Epithelial cell of esophagus (primary cell): ENCODE data around the gene HPSE2.

Experiments
- DNase-seq: peaks from one replicate; pipeline ENCODE4 v3.0.0; 2010; ENCODE audit warnings: low read depth
- H3K4me3 ChIP-seq: 2 replicates; pipeline ENCODE4 v1.5.1; 2011; ENCODE audit warnings: mild to moderate bottlenecking, low read length, control low read depth
- TF ChIP-seq, protein P1 (sequence below): IDR thresholded peaks from 2 replicates; pipeline ENCODE4 v1.5.1; 2011; ENCODE audit warnings: low read depth, mild to moderate bottlenecking, low read length, control low read depth, inconsistent platforms; ENCODE audit not compliant: insufficient read depth; ENCODE audit errors: missing control alignments

Gene HPSE2

GRCh38 chr10:98533241-98533640 is 702.4 kb downstream of the HPSE2 start:
- no peak for DNase-seq
- TF ChIP-seq, protein P1, sequence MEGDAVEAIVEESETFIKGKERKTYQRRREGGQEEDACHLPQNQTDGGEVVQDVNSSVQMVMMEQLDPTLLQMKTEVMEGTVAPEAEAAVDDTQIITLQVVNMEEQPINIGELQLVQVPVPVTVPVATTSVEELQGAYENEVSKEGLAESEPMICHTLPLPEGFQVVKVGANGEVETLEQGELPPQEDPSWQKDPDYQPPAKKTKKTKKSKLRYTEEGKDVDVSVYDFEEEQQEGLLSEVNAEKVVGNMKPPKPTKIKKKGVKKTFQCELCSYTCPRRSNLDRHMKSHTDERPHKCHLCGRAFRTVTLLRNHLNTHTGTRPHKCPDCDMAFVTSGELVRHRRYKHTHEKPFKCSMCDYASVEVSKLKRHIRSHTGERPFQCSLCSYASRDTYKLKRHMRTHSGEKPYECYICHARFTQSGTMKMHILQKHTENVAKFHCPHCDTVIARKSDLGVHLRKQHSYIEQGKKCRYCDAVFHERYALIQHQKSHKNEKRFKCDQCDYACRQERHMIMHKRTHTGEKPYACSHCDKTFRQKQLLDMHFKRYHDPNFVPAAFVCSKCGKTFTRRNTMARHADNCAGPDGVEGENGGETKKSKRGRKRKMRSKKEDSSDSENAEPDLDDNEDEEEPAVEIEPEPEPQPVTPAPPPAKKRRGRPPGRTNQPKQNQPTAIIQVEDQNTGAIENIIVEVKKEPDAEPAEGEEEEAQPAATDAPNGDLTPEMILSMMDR = no peak
- H3K4me3 ChIP-seq = no peak overlapping the region

DNA sequence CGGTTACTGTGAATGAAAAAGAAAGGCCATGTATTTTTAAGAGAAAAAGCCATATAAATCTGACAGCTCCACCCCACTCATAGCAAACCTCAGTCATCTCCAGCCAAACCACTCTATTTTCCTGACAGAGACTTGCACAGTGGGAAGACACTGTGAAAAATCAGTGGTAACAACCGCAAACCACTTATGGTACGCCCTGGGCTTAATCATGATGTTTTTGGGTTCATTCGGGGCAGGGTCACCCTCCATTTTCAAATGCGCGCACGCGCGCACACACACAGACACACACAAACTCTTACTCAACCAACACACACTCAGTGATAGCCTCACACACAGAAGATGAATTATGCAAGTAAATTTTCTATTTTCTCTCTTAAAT is 706.9 kb downstream of the HPSE2 start:
- no peak for DNase-seq
- H3K4me3 ChIP-seq = no peak overlapping the region
- TF ChIP-seq, protein P1 = no peak

DNA sequence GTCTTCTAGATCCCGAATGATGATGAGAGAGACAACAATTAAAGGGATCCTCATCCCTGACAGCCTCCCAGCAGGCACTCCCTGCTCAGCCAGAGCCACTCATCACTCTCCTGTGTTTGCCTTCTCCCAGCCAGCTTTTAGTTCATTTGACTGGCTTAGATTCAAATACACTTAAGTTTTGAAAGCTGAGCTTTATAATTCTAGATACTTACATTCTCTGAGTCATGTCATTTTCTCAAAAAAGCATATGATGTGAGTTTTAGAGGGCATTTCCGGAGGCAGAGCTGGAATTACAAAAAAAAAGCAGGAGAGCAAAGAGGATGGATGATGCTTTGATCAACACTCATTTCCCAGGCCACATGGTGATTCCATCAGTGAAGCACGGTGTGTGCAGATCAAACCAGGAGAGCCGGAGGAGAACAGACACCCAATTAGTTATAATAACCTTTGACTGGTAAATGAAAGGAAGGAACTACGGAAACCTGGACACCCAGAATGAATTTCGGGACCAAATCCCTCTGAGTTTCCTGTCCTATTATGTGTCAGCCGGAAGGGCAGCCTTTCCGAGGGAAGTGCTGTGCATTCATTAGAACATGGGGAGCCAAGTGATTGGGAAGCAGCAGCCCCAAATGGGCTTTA is 707.4 kb downstream of the HPSE2 start:
- no peak for DNase-seq
- H3K4me3 ChIP-seq = no peak overlapping the region
- TF ChIP-seq, protein P1 = no peak

GRCh38 chr10:98525969-98526368 is 709.7 kb downstream of the HPSE2 start:
- TF ChIP-seq, protein P1 = no peak
- DNase-seq = no peak
- no peak overlapping the region for H3K4me3 ChIP-seq

DNA sequence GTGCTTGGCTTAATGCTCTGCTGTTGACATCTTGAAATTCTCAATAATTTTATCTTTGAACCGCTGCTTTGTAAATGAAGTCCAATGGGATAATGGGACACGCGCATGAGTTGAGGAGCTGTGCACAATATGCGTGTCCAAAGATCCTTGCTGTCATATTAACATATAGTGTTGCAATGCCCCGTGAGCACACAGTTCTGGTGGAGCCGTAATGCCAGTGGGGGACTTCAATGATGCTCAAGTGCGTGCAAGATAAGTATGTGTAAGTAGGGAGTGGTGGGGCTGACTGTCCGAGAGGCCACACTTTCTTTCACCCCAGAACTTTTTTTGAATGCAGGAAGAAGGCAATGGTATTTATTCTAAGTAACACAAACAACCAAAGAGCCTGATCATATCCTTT is 711.5 kb downstream of the HPSE2 start:
- no peak overlapping the region for H3K4me3 ChIP-seq
- DNase-seq = no peak
- TF ChIP-seq, protein P1 = no peak

DNA sequence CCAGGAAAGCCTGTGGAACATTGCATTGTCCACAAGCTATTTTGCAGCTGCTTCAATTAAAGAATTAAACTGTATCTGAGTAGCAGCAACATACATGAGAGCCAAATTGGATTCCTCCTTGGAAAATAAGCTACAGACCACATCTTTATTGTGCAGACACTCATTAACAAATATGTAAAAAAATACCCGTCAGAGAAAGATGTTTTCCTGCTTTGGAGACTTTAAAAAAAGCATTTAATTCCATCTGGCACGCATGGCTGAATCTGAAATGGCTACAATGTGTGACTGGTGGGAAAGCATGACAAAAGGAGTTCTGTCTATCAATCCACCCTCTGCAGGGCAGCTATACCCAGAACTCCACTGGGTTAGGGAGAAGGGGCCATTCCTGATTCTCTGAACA is 715.8 kb downstream of the HPSE2 start:
- no peak overlapping the region for H3K4me3 ChIP-seq
- TF ChIP-seq, protein P1 = no peak
- no peak for DNase-seq

DNA sequence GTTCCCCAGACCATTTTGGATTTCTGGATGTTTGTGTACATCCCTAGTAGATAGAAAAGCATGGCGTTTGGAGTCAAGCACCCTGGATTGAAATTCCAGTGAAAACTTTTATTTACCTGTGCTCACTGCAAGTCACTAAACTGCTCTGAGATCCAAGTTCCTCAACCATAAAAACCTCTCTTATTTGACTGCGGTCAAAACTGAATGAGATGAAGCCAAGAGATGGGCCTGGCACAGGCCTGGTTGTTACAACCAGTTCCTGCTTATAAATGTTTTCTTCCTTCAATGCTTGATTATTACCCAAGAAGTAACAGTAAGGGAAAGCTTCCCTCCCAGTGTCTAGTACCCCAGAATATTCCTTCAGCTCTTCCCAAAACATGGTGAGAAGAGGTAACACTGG is 718.0 kb downstream of the HPSE2 start:
- no peak for DNase-seq
- TF ChIP-seq, protein P1 = no peak
- no peak overlapping the region for H3K4me3 ChIP-seq
